ENCODE measurements around the gene FOLR1.
A peak's percentile ranks its signal among the peaks of the same experiment; 100 is the strongest.

The FOLR1 gene

DNA sequence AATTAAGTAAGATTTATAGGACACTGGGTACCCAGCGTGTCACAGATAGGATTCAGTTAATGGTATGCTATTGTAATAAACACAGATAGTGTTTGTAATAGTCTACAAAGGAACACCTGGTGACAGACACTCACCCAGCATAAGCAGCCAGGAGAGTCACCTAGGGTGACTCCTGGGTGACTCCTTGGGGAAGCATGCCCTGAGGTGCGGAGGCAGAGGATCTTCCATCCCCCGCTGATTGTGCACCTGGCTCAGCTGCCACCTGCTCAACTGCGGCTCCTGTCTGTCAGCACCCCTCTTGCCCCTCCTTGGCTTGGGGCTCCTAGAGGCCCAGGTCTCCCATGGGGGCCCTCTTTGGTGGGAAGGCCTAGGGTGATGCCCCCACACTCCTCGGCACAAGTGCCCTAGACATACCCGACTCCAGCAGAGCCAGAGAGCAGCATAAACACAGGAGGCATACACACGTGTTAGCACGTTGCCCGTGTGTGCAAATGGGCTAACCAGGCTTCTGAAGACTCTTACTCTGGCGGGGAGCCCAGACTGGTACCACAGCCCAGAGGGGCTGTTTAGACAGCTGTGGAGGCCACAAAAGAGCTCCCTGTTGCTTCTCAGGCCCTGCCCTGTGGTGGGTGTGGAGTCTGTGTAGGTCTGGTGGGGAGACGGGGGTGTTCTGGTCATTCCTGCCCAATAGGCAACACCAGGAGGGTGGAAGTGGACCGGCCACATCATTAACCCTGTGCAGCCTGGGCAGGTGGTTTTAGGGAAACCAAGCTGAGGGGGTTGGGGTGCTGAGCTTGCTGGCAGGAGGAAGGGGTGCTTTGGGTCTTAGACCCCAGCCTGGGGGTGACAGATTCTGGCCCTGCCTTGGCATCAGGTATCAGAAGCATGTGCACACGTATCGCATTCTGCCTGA is 35.6 kb downstream of the FOLR1 start:
- TF ChIP-seq, protein P1, sequence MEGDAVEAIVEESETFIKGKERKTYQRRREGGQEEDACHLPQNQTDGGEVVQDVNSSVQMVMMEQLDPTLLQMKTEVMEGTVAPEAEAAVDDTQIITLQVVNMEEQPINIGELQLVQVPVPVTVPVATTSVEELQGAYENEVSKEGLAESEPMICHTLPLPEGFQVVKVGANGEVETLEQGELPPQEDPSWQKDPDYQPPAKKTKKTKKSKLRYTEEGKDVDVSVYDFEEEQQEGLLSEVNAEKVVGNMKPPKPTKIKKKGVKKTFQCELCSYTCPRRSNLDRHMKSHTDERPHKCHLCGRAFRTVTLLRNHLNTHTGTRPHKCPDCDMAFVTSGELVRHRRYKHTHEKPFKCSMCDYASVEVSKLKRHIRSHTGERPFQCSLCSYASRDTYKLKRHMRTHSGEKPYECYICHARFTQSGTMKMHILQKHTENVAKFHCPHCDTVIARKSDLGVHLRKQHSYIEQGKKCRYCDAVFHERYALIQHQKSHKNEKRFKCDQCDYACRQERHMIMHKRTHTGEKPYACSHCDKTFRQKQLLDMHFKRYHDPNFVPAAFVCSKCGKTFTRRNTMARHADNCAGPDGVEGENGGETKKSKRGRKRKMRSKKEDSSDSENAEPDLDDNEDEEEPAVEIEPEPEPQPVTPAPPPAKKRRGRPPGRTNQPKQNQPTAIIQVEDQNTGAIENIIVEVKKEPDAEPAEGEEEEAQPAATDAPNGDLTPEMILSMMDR (conservative IDR thresholded peaks at IDR 0.05; ENCODE audit: low read depth, low read length) = no peak
- peak; percentile 67 for DNase-seq (ENCODE audit: low read depth)
- no peak overlapping the region for H3K4me3 ChIP-seq (ENCODE audit: low read depth, low read length)

- DNase-seq (ENCODE audit: low read depth) = peak; percentile 26
- TF ChIP-seq, protein P1 (conservative IDR thresholded peaks at IDR 0.05; ENCODE audit: low read depth, low read length) = peak; percentile 43
- no peak overlapping the region for H3K4me3 ChIP-seq (ENCODE audit: low read depth, low read length)
These were observed 36.4 kb downstream of the FOLR1 start for GRCh38 chr11:72228229-72228843.

GRCh38 chr11:72228844-72229231 is 36.9 kb downstream of the FOLR1 start:
- DNase-seq (ENCODE audit: low read depth) = no peak
- H3K4me3 ChIP-seq (ENCODE audit: low read depth, low read length) = no peak overlapping the region
- TF ChIP-seq, protein P1 (conservative IDR thresholded peaks at IDR 0.05; ENCODE audit: low read depth, low read length) = no peak

DNA sequence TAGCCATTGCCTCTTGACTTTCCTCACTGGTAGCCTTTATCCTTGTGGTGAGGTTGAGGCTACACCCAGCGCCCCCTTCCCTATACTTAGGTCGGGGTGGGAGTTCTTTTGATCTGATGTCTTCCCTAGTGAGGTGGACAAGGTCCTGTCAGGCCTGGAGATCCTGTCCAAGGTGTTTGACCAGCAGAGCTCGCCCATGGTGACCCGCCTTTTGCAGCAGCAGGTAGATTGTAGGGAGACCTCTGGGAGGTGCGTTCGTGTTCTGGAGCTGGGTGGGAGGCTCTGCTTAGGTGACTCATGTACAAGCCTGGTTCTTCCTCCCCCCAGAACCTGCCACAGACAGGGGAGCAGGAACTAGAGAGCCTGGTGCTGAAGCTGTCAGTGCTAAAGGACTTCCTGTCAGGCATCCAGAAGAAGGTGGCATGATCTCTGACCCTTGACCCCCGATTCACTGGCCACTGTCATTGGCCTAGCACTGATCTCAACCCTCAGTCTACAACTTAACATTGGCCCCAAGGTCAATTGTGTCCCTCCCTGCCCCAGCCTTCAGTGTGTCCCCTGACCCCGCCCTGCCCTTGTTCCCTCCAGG is 37.5 kb downstream of the FOLR1 start:
- H3K4me3 ChIP-seq (ENCODE audit: low read depth, low read length) = no peak overlapping the region
- TF ChIP-seq, protein P1 (conservative IDR thresholded peaks at IDR 0.05; ENCODE audit: low read depth, low read length) = no peak
- DNase-seq (ENCODE audit: low read depth) = no peak

- H3K4me3 ChIP-seq (ENCODE audit: low read depth, low read length) = no peak overlapping the region
- TF ChIP-seq, protein P1 (conservative IDR thresholded peaks at IDR 0.05; ENCODE audit: low read depth, low read length) = no peak
- no peak for DNase-seq (ENCODE audit: low read depth)
These were observed 38.2 kb downstream of the FOLR1 start for GRCh38 chr11:72229925-72230763.

GRCh38 chr11:72230764-72231365 is 38.9 kb downstream of the FOLR1 start:
- no peak for DNase-seq (ENCODE audit: low read depth)
- TF ChIP-seq, protein P1 (conservative IDR thresholded peaks at IDR 0.05; ENCODE audit: low read depth, low read length) = no peak
- no peak overlapping the region for H3K4me3 ChIP-seq (ENCODE audit: low read depth, low read length)

Measured in choroid plexus epithelial cell (primary cell).